H1 (cell line): ENCODE results near the gene MLN. TPM values are rescaled to one million over a fixed set of nuclear protein-coding genes. Genes with fewer than 3 reads are reported as not detected.

Experiments used
- BCL11A ChIP-seq, 2 experiments: IDR thresholded peaks; one replicate each; pipeline ENCODE4 v1.6.1; 2011; ENCODE audit warnings: low read depth in 2 of 2, low read length in 2 of 2, mild to moderate bottlenecking in 2 of 2
- CHD2 ChIP-seq: IDR thresholded peaks from 2 replicates; pipeline ENCODE4 v1.6.1; 2012; ENCODE audit warnings: low read length, improper control_type of control experiment
- CTBP2 ChIP-seq: IDR thresholded peaks from 2 replicates; pipeline ENCODE4 v1.7.0; 2011; ENCODE audit warnings: borderline replicate concordance, mild to moderate bottlenecking, moderate library complexity, mixed read lengths, low read length; ENCODE audit not compliant: insufficient read depth, insufficient read length
- EGR1 ChIP-seq: IDR thresholded peaks from 2 replicates; pipeline ENCODE4 v1.6.1; 2011; ENCODE audit warnings: low read depth, low read length, borderline replicate concordance
- EP300 ChIP-seq, 2 experiments: IDR thresholded peaks; 1 replicate in 1 of 2; 2 replicates in 1 of 2; pipeline ENCODE4 v1.6.1; 2011 to 2012; ENCODE audit warnings: low read depth in 2 of 2, low read length in 2 of 2, mild to moderate bottlenecking in 2 of 2, borderline replicate concordance in 1 of 2, inconsistent platforms in 1 of 2, moderate library complexity in 1 of 2
- EZH2 ChIP-seq: fragments of 200-600 bp; sonication (generic); IDR thresholded peaks from 2 replicates; pipeline ENCODE4 v1.7.1; 2012; ENCODE audit warnings: low read depth, mild to moderate bottlenecking, moderate library complexity, low read length, inconsistent platforms; ENCODE audit not compliant: severe bottlenecking
- FOSL1 ChIP-seq: IDR thresholded peaks from 2 replicates; pipeline ENCODE4 v1.6.1; 2011; ENCODE audit warnings: mild to moderate bottlenecking, low read depth, low read length, moderate library complexity; ENCODE audit not compliant: insufficient read depth
- GTF2F1 ChIP-seq: IDR thresholded peaks from 2 replicates; pipeline ENCODE4 v1.6.1; 2012; ENCODE audit warnings: low read depth, low read length, improper control_type of control experiment, borderline replicate concordance
- HDAC2 ChIP-seq, 2 experiments: fragments of 300-600 bp in 1 of 2; sonication (generic) in 1 of 2; IDR thresholded peaks; 2 replicates each; pipeline ENCODE4 v1.6.1; 2011 to 2012; ENCODE audit warnings: low read depth in 2 of 2, low read length in 2 of 2, mild to moderate bottlenecking in 2 of 2, moderate library complexity in 2 of 2, borderline replicate concordance in 1 of 2, inconsistent platforms in 1 of 2
- HDAC6 ChIP-seq: IDR thresholded peaks from one replicate; pipeline ENCODE4 v1.7.1; 2012; ENCODE audit warnings: low read depth, mild to moderate bottlenecking, inconsistent platforms, low read length, moderate library complexity
- NANOG ChIP-seq: IDR thresholded peaks from 2 replicates; pipeline ENCODE4 v1.6.1; 2011; ENCODE audit warnings: low read length, low read depth, mild to moderate bottlenecking, inconsistent platforms; ENCODE audit not compliant: insufficient read depth, poor library complexity, severe bottlenecking
- POLR2A ChIP-seq, 2 experiments: IDR thresholded peaks; 1 replicate in 1 of 2; 2 replicates in 1 of 2; pipeline ENCODE4 v1.6.1; 2011; ENCODE audit warnings: low read depth in 2 of 2, low read length in 2 of 2, mild to moderate bottlenecking in 2 of 2; ENCODE audit errors: control extremely low read depth in 1 of 2
- RXRA ChIP-seq: IDR thresholded peaks from 2 replicates; pipeline ENCODE4 v1.6.1; 2011; ENCODE audit warnings: low read depth, mild to moderate bottlenecking, low read length, moderate library complexity; ENCODE audit not compliant: insufficient read depth
- TAF1 ChIP-seq: IDR thresholded peaks from 2 replicates; pipeline ENCODE4 v1.6.1; 2011; ENCODE audit warnings: mild to moderate bottlenecking, low read depth, low read length
- TEAD4 ChIP-seq: IDR thresholded peaks from 2 replicates; pipeline ENCODE4 v1.6.1; 2012; ENCODE audit warnings: low read depth, low read length, inconsistent platforms, mixed read lengths
- ZNF274 ChIP-seq: IDR thresholded peaks from 2 replicates; pipeline ENCODE4 v1.7.0; 2012; ENCODE audit warnings: low read length, borderline replicate concordance; ENCODE audit errors: extremely low read depth
- polyA plus RNA-seq, 7 experiments: library from polyadenylated mRNA; depleted of rRNA in 3 of 7; stranded (reverse) in 5 of 7; unstranded in 2 of 7; fragments of >200 nt in 5 of 7; fragments of 200-250 nt in 2 of 7; gene quantifications; 1 replicate in 5 of 7; 2 replicates in 1 of 7; 4 replicates in 1 of 7; pipeline versions ENCODE4 v1.2.1 to v1.2.3, GENCODE V29; 2011 to 2013; ENCODE audit warnings: missing spikeins in 2 of 7, mixed read lengths in 2 of 7
- total RNA-seq: library from RNA; stranded (reverse); fragmentation: NEBNext Ultra II Directional; extraction: Animal tissue kit (Norgen Biotek cat#: 25700); gene quantifications from 2 replicates; pipeline ENCODE4 v1.2.1, GENCODE V29; 2021
- TF ChIP-seq, protein P1 (sequence below), 3 experiments: IDR thresholded peaks; 1 replicate in 2 of 3; 2 replicates in 1 of 3; pipeline versions ENCODE4 v1.5.1 to v1.6.1; 2011; ENCODE audit warnings: low read length in 3 of 3, mild to moderate bottlenecking in 3 of 3, inconsistent platforms in 2 of 3, low read depth in 1 of 3, moderate library complexity in 1 of 3; ENCODE audit not compliant: insufficient read depth in 1 of 3; ENCODE audit errors: control extremely low read depth in 1 of 3

The MLN gene
- total and polyA plus RNA-seq, 2 of the 8 experiments (the other 6 are each of a cell fraction or from before 2014, with no cell fraction given): not detected

DNA sequence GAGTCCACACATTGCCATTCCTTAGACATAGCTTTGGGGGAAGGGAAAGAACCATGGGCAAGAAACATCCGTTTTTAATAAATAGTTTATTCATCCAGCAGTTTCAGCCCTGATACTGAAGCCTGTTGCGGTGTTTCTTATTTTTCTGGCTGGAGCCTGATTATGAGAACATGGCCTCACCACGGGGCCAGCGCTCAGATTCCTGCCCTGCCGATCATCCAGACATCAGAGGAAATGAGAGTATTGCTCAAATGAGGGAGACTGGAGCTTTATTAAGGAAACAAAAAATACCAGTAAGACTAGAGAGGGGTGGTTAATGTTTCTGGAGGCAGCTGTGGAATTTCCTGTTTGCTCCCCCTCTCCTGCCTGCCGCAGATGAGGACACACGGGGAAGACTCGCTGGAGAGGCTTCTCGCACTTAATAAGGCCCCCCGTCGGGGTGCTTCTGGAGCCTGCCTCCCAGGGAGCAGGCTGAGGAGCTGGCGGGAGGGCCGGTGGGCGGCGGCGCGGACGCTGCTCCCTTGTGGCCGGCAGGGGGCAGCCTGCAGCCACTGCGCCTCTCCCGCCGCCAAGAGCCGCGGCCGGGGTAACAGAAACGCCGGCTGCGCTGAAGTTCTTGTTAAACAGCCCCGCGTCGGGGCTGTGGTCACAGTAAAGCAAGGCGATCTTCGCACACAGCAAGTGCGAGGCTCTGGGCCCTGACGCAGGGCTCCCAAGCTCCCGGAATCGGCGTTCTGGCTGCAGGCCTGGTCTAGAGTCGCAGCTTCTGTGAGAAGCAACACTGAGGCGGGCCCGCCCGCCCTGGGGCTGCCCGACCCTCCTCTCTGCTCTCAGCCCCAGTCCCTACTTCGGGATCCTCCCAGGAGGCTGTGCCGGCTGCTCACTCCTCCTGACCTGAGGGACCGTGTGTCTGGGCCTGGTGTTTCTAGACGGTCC lies 32.4 kb downstream of the MLN start (continued):
- TF ChIP-seq NANOG: peak; percentile 38
- no peak for TF ChIP-seq BCL11A (IDR thresholded peaks at IDR 0.05; ENCODE audit: low read depth in 2 of 2, low read length in 2 of 2)
- no peak for TF ChIP-seq CTBP2
- TF ChIP-seq TAF1: peak; percentile 63; the same call in 1 of the 2 replicates
- no peak for TF ChIP-seq CHD2
- 0 out of 3 replicates have a peak, but pooled peaks of 1 of the 2 experiments have one; percentile 45 for TF ChIP-seq POLR2A (IDR thresholded peaks at IDR 0.05; ENCODE audit: control extremely low read depth in 1 of 2, low read depth in 2 of 2, low read length in 2 of 2)
- TF ChIP-seq, protein P1, sequence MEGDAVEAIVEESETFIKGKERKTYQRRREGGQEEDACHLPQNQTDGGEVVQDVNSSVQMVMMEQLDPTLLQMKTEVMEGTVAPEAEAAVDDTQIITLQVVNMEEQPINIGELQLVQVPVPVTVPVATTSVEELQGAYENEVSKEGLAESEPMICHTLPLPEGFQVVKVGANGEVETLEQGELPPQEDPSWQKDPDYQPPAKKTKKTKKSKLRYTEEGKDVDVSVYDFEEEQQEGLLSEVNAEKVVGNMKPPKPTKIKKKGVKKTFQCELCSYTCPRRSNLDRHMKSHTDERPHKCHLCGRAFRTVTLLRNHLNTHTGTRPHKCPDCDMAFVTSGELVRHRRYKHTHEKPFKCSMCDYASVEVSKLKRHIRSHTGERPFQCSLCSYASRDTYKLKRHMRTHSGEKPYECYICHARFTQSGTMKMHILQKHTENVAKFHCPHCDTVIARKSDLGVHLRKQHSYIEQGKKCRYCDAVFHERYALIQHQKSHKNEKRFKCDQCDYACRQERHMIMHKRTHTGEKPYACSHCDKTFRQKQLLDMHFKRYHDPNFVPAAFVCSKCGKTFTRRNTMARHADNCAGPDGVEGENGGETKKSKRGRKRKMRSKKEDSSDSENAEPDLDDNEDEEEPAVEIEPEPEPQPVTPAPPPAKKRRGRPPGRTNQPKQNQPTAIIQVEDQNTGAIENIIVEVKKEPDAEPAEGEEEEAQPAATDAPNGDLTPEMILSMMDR (IDR thresholded peaks at IDR 0.05; ENCODE audit: control extremely low read depth in 1 of 3, insufficient read depth in 1 of 3, low read depth in 1 of 3, low read length in 3 of 3): peak in 2 of 3 experiments; percentile 76 to 95; a peak in 3 of 4 replicates
- no peak for TF ChIP-seq ZNF274
- TF ChIP-seq TEAD4: no peak
- no peak for TF ChIP-seq EGR1
- no peak for TF ChIP-seq FOSL1
- no peak for TF ChIP-seq EZH2
- TF ChIP-seq RXRA: no peak
- TF ChIP-seq HDAC2 (IDR thresholded peaks at IDR 0.05; ENCODE audit: borderline replicate concordance in 1 of 2, low read depth in 2 of 2, low read length in 2 of 2): no peak
- no peak for TF ChIP-seq HDAC6
- TF ChIP-seq EP300 (IDR thresholded peaks at IDR 0.05; ENCODE audit: borderline replicate concordance in 1 of 2, low read depth in 2 of 2, low read length in 2 of 2): no peak
- TF ChIP-seq GTF2F1: no peak
